Loucy (cell line): ENCODE data around the gene EIF4E2.

ENCODE experiments used
- H2AFZ ChIP-seq: fragments of 200-600 bp; sonication (generic); 2 replicates; pipeline ENCODE4 v1.6.0; 2016; ENCODE audit warnings: antibody characterized with exemption, mild to moderate bottlenecking, low read length, moderate library complexity
- H3F3A ChIP-seq: fragments of 200-600 bp; 2 replicates; pipeline ENCODE4 v1.6.0; 2016; ENCODE audit warnings: antibody characterized with exemption, low read depth, mild to moderate bottlenecking
- H3K27me3 ChIP-seq: fragments of 200-600 bp; sonication (generic); 2 replicates; pipeline ENCODE4 v1.6.1; 2014; ENCODE audit warnings: low read length, mild to moderate bottlenecking; ENCODE audit not compliant: insufficient read depth, poor library complexity, severe bottlenecking
- H3K36me3 ChIP-seq: fragments of 200-600 bp; sonication (generic); 2 replicates; pipeline ENCODE4 v1.6.1; 2016; ENCODE audit warnings: low read length; ENCODE audit not compliant: insufficient read depth
- H3K4me1 ChIP-seq: fragments of 200-600 bp; sonication (generic); 2 replicates; pipeline ENCODE4 v1.5.1; 2014; ENCODE audit warnings: low read length, mild to moderate bottlenecking; ENCODE audit not compliant: insufficient read depth, poor library complexity, severe bottlenecking
- H3K4me2 ChIP-seq: fragments of 200-600 bp; sonication (generic); 2 replicates; pipeline ENCODE4 v1.6.0; 2014; ENCODE audit warnings: antibody characterized with exemption, low read length, low read depth, mild to moderate bottlenecking; ENCODE audit not compliant: poor library complexity, severe bottlenecking
- H3K4me3 ChIP-seq: fragments of 200-600 bp; sonication (generic); 2 replicates; pipeline ENCODE4 v1.5.1; 2014; ENCODE audit warnings: low read length, mild to moderate bottlenecking, mixed read lengths; ENCODE audit not compliant: poor library complexity, severe bottlenecking
- H3K79me2 ChIP-seq: fragments of 200-600 bp; sonication (generic); 2 replicates; pipeline ENCODE4 v1.6.1; 2014; ENCODE audit warnings: low read length; ENCODE audit not compliant: insufficient read depth
- H3K9ac ChIP-seq: fragments of 200-600 bp; sonication (generic); 2 replicates; pipeline ENCODE4 v1.6.0; 2014; ENCODE audit warnings: mild to moderate bottlenecking, low read depth, low read length, moderate library complexity; ENCODE audit not compliant: poor library complexity, severe bottlenecking
- H3K9me2 ChIP-seq: fragments of 200-600 bp; sonication (generic); replicated peaks from 2 replicates; pipeline ENCODE4 v1.6.1; 2016; ENCODE audit warnings: low read depth, low read length, mixed read lengths
- H3K9me3 ChIP-seq: fragments of 200-600 bp; sonication (generic); 2 replicates; pipeline ENCODE4 v1.6.1; 2014; ENCODE audit warnings: mild to moderate bottlenecking, antibody characterized with exemption, low read length, low read depth; ENCODE audit not compliant: insufficient read depth
- H4K20me1 ChIP-seq: fragments of 200-600 bp; sonication (generic); 2 replicates; pipeline ENCODE4 v1.6.0; 2014; ENCODE audit warnings: antibody characterized with exemption, low read length, mild to moderate bottlenecking; ENCODE audit not compliant: insufficient read depth, poor library complexity, severe bottlenecking
- EZH2phosphoT487 ChIP-seq: fragments of 200-600 bp; IDR thresholded peaks from 2 replicates; pipeline ENCODE4 v1.6.1; 2018; ENCODE audit warnings: antibody characterized with exemption, mild to moderate bottlenecking, moderate library complexity, borderline replicate concordance
- TF ChIP-seq, protein P1 (sequence below): fragments of 200-600 bp; sonication (generic); conservative IDR thresholded peaks from 2 replicates; pipeline ENCODE4 v1.5.1; 2014; ENCODE audit warnings: mild to moderate bottlenecking, antibody characterized with exemption, low read length

EIF4E2 gene

DNA sequence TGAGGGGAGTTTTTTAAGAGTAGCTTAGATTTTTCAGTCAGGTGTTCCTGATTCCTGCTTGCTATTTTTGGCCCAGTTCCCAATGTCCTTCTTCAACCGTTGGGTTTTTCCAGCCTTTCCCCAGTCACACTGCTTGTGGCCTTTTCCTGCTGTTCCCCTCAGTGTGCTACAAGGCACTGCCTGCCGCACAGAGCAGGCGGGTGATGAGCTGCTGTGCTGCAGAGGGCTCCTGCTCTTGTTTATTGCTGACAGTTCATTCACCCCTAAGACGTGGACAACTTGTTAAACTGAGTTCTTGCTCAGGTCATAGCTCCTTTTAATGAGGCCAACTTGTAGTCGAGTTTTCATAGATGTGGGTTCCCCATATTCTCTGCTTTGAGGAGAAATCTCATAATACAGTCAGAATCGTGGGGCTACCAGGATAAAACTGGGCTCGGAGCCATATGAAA is 20.6 kb downstream of the EIF4E2 start:
- H3K27me3 ChIP-seq = no peaks in the 10 kb centered on the region
- H2AFZ ChIP-seq = no peak overlapping the region
- no peaks in the 10 kb centered on the region for H4K20me1 ChIP-seq
- no peaks in the 10 kb centered on the region for H3F3A ChIP-seq
- no peaks in the 10 kb centered on the region for H3K79me2 ChIP-seq
- no peaks in the 10 kb centered on the region for H3K9me3 ChIP-seq
- TF ChIP-seq EZH2phosphoT487 = no peak
- no peak overlapping the region for H3K4me3 ChIP-seq
- no peaks in the 10 kb centered on the region for H3K9me2 ChIP-seq
- no peaks in the 10 kb centered on the region for H3K4me1 ChIP-seq
- H3K9ac ChIP-seq = no peak overlapping the region
- H3K36me3 ChIP-seq = peaks cover 56% of the 10 kb centered on the region; the same call in 1 of the 2 replicates
- H3K4me2 ChIP-seq = no peak overlapping the region

DNA sequence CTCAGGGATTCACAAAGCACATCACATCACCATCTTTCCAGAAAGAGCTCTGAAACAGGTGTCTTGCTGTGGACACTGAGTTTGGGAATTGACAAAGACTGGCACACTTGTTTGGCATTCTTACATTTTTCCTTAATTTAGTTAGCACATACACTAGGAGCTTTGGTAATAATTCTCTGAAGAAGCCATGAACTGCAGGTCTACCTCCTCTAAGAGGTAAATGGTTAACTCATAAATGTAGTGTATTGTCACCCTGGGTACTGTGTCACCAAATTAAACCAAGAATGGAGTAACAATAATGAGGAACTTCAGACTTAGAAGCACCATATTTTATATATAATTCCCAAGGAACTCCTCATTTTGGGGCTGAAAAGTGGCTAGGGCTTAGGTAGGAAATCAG is 22.6 kb downstream of the EIF4E2 start:
- Histone ChIP-seq H3K4me1 (no peaks in the 10 kb centered on the region), H3K4me3 (no peak overlapping the region), H2AFZ (no peak overlapping the region), H4K20me1 (no peaks in the 10 kb centered on the region), H3K36me3 (peaks cover 39% of the 10 kb centered on the region; the same call in 1 of the 2 replicates), H3K9me2 (no peaks in the 10 kb centered on the region), H3K9me3 (no peaks in the 10 kb centered on the region), H3F3A (no peaks in the 10 kb centered on the region), H3K9ac (no peak overlapping the region), H3K27me3 (no peaks in the 10 kb centered on the region), H3K79me2 (no peaks in the 10 kb centered on the region), H3K4me2 (no peak overlapping the region)
- TF ChIP-seq, protein P1, sequence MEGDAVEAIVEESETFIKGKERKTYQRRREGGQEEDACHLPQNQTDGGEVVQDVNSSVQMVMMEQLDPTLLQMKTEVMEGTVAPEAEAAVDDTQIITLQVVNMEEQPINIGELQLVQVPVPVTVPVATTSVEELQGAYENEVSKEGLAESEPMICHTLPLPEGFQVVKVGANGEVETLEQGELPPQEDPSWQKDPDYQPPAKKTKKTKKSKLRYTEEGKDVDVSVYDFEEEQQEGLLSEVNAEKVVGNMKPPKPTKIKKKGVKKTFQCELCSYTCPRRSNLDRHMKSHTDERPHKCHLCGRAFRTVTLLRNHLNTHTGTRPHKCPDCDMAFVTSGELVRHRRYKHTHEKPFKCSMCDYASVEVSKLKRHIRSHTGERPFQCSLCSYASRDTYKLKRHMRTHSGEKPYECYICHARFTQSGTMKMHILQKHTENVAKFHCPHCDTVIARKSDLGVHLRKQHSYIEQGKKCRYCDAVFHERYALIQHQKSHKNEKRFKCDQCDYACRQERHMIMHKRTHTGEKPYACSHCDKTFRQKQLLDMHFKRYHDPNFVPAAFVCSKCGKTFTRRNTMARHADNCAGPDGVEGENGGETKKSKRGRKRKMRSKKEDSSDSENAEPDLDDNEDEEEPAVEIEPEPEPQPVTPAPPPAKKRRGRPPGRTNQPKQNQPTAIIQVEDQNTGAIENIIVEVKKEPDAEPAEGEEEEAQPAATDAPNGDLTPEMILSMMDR = no peak
- TF ChIP-seq EZH2phosphoT487 = no peak

DNA sequence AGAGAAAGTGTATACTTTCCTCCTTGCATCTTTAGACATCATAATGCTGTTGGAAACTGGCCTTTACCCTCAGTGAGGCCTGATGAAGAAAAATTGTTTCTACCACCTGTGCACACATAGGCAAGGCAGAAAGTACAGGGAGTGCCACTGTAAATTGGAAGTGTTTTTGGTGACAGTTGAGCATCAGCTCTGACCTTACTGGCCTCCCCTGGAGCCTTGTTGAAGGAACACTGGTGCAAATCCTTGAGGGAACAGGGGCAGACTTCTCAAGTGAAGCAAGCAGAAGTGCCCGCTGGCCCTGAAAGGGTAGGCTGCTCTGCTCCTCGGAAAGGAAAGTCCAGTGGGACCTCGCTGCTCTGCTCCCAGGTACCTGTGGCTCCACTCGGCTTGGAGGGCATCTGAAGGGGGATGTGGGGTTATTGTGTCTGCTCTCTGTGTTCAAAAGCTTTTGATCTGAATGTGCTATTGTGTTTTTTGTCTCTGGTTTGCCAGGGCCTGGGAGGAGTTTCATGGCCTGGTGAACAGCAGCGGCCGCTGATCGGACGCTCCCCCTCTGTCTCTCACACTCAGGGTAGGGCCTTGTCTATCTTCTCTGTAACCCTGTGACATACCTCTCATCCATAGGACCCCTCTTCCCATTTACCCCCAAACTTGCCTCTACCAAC is 23.4 kb downstream of the EIF4E2 start:
- Histone ChIP-seq H3K9me3 (no peaks in the 10 kb centered on the region), H3K36me3 (peaks cover 30% of the 10 kb centered on the region; the same call in 1 of the 2 replicates), H2AFZ (no peak overlapping the region), H3K79me2 (no peaks in the 10 kb centered on the region), H4K20me1 (no peaks in the 10 kb centered on the region), H3K9ac (no peak overlapping the region), H3K4me1 (no peaks in the 10 kb centered on the region), H3K9me2 (no peaks in the 10 kb centered on the region), H3F3A (no peaks in the 10 kb centered on the region), H3K4me2 (no peak overlapping the region), H3K4me3 (no peak overlapping the region), H3K27me3 (no peaks in the 10 kb centered on the region)
- TF ChIP-seq, protein P1 = no peak
- TF ChIP-seq EZH2phosphoT487 = no peak
